ENCODE measurements around the gene MARK3. TPM values are rescaled to one million over a fixed set of nuclear protein-coding genes. Genes with fewer than 3 reads are reported as not detected.
A peak's percentile ranks its signal among the peaks of the same experiment; 100 is the strongest.

MARK3 gene
- total RNA-seq, 1 donor from 2014 or later: 146 TPM

DNA sequence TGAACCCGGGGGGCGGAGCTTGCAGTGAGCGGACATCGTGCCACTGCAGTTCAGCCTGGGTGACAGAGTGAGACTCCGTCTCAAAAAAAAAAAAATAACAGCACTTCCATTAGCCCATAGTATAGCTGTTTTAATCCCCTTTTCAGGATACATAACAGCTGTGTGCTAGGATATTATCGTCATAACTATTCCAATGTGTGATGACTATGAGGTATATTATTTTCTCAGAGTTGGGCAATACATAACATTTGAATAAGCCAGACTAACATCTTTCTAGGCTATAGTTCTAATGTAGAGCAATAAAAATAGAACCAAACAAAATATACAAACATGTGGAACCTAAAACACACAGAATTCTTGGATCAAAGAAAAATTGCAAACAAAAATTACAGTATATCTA, 57.1 kb downstream of the MARK3 start:
- no peak for DNase-seq

DNA sequence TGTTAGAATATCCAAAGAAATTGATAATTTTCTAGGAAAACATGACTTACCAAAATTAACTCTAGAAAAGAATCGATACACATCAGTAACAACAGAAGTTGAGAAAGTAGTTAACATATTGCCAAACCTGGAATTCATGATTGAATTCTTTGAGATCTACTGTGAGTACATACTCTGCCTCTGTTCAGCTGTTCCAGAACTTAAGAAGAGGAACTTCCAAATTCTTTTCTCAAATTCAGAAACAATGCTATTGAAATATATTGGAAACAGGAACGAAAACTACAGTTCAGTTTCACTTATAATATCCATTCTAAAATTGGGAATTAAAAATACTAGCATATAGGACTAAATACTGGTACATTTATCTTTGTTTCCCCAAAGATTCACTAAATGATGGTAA, 57.9 kb downstream of the MARK3 start:
- no peak for DNase-seq

DNA sequence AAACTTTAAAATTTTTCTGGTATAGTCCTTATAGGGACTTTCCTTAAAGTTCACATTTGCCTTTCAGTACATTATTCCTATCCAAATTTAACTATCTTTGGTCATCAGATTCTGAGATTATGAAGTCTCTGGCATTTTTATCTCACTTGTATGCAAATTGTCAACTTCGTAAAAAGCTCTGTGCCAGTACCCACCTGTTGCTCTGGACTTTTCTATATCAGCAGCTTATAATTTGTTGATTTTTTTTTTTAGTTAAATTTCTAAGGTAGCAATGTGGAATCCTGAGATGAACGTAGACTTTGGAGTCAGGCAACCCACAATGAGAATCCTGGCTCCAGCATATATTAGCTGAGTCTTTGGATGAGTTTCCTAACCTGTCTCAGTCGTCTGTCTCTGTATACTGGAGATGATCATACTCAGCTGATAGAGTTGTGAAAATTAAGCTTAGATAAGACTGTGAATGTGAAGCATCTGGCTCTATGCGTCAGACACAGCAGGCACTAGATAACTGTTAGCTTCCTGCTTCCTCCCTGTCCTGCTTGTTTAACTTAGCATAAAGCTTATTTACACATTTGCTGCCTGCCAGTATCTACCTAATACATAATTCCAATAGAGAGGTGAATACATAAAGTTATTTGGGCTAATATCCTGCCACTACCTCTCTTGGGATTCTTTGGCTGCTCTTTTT, 59.8 kb downstream of the MARK3 start:
- DNase-seq: no peak

DNA sequence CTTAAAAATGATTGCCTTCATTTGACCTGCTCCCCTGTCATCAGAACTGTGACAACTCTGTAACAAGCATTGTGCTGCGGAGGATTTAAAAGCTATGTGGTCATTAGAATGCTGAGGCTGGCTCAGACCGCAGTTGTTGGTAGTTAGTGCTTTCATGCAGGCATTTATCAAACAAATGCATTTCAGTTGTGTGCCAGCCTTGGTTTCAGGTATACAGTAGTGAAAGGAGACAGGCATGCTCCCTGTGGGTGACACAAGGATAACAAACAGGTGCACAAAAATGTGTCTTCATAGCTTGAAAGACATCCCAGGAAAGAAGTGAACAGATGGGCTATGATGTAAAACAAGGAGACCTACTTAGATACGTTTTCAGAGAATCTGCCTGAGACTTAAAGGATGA, 60.6 kb downstream of the MARK3 start:
- peak; percentile 19 for DNase-seq

DNA sequence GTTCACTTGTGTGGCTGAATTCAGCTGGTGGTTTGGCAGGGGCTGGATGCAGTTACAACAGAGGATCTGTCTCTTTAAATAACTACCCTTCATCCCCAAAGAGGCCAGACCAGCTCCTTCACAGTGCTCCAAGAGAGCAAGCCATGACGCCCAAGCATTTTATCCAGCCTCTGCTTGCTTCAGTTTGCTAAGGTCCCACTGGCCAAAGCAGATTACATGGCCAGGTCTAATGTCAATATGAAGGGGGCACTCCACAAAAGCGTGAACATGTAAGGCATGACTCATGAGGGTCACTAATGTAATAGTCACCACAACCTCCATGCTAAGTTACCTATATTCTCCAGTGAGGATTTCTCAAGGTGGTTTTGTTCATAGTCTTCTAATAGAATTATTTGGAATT, 62.9 kb downstream of the MARK3 start:
- no peak for DNase-seq

DNA sequence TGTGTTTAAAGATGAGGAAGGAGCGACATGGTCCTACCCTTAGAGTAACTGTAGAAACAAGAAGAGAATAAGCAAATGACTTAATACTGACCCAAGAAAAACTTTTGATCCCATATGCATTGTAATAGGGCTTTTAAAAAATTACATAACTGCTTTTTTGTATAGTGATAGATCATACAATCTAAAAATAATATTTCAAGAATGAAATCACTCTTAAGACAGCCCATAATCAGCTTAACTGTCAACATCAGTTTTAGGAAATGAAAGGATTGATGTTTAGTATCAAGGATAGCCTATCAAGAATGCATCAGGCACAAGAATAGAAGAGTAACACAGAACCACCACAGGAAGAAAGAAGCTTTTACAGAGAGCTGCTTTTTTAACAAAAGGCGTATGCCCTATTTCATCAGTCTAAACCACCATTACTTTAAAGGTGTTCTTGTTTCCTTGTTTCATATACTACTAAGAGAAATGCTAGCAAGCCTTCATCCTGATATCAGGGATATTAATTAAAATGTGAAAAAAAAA, 64.5 kb downstream of the MARK3 start:
- DNase-seq: no peak

DNA sequence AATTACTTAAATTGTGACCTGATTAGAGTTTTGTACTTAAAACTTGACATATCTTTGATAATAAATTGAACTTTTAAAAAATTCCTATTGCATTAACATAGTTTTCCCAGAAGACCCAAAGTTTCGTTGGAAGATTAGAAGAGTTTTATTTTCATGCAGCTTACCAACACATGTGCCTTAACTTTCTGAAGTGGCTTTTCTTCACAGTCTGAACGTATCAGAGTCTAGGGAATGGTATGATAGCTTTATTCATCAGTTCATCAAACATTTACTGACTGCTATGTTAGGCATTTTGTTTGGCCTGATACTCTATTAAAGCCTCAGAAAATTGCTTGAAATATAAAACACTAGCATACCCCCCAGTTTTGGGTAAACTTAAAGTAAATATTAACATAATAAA, 65.2 kb downstream of the MARK3 start:
- DNase-seq: no peak

DNA sequence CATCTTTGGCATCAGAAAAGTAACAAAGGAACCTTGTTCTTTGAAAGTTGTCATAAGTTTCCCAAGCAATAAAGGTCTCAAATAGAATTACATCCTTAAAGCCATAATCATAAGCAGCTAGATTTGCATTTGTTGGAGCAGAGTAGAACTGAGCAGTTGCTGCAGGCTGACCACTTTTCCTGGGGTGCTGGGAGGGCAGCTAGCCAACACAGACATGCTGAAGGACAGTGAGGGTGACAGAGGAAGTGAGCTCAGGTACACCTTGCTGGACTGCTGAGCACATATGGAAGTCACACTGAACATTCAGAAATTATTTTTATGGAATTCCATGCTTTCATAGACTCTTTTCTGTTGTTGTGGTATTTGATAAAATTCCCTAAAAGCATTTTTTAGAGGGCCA, 66.2 kb downstream of the MARK3 start:
- no peak for DNase-seq

DNA sequence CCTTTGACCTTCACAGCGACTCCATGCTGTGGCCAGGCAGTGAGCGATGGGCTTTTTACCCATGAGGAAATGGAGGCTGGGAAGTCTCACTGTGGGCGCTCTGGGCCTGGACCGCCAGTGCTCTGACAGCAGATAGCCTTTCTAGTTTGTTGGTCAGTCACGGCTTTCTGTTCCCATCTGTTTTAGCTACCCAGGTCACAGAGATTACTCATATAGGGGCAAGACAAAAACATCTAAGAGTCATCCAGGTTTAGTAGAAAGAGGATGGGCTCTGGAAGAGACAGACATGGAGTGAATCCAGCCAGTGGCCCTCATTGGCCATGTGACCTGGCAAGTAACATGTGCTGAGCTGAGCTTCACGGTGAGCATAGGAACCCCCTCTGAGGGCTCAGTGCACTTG, 68.6 kb downstream of the MARK3 start:
- DNase-seq: no peak

DNA sequence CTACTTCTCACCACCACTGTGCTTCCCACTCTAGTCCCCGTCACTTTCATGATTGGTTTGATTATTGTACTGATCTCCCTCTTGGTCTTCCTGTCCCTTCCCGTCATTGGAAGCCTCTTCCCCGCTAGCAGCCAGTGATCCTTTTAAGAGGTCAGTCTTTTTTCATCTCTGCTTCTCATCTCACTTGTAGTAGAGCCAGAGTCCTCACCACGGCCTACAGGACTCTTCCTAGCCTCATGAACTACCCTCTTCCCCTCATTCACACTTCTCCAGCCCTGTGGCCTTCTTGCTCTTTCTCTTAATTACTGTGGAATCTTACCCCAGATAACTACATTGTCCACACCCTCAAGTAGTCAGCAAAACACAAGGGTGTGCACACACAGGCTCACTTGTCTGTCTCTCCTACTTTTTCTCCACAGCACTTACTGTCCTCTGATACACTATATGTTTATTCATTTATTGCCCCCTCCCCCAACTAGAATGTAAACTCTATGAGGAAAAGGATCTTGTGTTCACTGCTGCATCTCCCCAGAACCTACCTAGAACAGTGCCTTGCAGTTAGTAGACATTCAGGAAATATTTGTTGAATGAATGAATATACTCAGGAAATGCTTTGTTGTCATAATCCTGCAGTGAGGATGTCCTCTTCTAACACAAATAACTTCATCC, 71.1 kb downstream of the MARK3 start:
- no peak for DNase-seq

DNA sequence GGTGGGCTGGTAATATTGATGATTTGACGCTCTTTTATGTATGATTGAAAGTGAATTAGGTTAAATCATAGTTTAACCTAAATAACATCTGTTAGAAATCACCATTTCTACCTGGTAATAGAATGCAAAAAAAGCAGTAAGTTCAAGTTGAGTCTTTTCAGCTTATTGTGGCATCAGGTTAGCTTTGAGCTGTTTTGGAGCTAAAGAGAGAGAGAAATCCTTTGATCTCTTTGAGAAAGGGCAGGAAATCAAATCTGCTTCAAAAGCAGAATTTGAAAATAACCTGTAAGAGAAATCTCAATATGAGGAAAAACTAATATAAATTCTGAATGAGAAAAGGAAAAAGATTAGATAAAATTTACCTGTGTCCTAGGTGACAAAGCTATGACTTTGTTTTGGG, 75.2 kb downstream of the MARK3 start:
- DNase-seq: no peak

DNA sequence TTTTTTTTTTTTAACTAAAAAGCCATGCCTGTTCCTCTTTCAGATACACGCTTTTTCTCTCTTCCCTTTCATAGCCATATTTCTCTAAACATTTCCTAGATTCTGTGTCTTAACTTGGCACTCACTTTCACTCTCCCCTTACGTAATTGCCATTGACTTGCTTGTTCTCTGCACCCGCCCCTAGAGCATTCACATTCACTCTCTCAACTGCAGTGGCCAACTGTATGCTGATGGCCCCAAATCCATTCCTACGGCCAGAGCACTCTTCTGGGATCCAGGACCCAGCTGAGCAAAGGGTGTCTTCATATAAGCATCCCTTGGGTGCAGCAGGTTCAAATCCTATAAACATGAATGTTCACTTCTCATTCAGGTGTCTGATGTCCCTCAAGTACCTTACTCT, 77.9 kb downstream of the MARK3 start:
- DNase-seq: no peak

DNA sequence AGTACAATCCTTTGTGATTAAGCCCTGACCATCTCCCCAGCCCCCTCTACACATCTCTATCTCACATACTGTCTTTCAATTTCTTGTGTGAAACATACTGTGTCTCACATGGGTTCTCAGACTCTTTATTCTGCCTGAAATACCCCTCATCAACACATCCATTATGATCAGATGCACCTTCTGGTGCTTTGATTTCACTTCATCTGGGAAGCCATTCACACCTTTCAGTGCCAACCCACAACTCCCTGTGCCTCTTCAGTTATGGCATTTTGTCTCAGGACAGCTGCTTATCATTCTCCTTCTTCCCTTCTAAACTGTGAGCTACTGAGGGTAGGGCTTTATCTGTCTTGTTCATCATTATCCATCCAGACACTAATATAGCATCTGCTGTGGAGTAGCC, 78.6 kb downstream of the MARK3 start:
- DNase-seq: no peak

DNA sequence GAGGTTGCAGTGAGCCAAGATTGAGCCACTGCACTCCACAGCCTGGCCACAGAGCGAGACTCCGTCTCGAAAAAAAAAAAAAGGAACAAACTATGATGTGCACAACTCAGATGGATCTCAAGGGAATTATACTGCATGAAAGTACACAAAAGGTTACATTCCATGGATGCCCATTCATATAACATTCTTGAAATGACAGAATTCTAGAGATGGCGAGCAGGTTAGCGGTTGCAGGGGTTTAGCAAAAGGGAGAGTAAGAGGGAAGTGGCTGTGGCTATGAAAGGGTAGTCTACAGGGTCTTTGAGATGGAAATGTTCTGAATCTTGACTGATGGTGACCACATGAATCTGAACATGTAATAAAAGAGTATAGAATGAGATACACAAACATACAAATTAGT, 87.7 kb downstream of the MARK3 start:
- no peak for DNase-seq

DNA sequence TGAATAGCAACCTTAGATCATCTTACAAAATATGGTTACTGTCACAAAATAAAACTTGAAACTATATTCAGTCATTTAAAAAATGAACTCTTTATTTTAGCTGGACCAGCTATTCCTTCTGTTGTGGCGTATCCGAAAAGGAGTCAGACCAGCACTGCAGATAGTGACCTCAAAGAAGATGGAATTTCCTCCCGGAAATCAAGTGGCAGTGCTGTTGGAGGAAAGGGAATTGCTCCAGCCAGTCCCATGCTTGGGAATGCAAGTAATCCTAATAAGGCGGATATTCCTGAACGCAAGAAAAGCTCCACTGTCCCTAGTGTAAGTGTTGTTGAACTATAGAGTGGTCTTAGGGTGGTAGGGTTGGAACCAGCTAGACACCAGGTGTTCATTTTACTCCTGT, 89.7 kb downstream of the MARK3 start:
- no peak for DNase-seq

DNA sequence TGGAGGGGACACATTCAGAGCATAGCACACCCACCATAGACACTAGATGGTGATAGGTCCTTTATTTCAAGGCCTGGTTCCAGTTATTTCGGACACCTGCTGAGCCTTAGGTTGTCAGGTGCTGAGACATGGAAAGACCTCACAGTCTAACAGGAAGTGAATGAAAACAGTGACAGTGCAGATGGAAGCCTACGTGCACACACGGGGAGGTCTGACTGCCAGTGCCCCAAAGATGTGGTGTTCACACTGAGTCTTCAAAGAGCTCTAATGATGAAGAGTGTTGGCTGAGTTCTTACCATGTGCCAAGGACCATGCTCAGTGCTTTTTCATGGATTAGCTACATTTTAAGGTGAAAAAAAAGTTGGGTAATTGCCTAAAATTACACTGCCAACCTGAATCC, 90.8 kb downstream of the MARK3 start:
- no peak for DNase-seq

DNA sequence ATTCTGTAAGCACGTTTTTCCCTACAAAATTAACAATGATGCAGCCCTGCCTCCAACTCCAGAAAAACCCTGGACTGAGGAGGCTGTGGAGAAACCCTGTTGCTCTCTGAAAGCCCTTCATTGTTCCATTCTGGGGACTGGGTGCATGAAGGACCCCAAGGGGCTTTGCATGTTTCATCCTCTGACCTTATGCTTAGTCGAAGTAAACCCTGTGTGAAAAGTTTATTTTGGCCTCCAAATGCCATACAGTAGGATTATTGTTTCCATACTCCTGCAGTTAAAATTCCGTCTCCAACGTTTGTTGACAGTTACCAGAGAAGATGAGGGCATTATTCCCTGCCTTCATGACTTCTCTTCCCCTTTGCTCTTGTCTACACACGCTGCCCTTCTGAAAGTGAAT, 91.4 kb downstream of the MARK3 start:
- DNase-seq: no peak

DNA sequence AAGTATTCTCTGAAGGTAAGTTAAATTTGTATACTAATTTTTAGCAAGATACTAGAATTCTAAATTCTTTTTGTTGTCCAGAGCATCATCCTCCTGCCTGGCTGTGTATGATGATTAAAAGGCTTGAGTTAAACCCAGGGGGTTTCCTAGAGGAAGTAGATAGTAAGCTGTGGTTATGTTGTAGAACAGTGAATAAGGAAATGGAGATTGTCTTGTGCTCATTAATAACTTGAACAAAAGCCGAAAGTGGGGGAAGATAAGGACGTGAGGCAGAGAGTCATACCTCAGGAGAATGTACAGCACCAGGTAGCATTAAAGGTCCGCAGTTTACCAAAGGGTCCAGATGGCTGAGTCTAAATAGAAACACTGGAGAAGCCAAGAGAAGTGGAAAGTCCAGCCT, 95.4 kb downstream of the MARK3 start:
- no peak for DNase-seq

DNA sequence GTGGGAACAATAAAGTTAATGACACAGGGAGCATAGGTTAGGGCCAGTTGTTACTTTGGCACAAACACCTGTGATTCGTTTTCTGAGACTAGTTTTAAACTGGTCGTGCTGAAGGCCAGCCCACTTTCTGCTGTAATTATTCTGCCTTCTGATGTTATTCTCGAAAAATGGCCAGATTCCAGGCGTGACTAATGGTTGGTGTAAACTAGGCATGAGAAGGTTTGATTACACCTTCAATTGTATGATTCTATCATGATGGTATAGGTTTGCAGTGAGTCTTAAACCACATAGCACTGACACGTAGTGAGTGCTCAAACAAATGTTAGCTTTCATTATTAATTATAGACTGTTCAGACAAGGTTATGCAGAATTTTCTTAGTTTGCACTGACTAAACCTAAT, 98.4 kb downstream of the MARK3 start:
- no peak for DNase-seq

DNA sequence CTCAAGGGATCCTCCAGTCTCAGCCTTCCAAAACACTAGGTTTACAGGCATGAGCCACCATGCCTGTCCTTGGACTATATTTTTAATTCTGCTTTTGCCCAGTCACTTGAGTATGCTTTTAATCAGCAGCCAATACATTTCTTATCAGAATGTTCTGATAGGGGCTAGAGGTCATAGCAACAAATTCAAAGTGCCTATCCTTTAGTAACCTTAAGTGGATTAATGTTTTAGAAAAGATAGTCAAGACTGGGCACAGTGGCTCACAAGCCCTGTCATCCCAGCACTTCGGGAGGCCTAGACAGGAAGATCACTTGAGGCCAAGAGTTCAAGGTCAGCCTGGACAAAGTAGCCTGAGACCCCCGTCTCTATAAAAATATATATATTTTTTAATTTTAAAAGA, 100.3 kb downstream of the MARK3 start:
- no peak for DNase-seq

DNA sequence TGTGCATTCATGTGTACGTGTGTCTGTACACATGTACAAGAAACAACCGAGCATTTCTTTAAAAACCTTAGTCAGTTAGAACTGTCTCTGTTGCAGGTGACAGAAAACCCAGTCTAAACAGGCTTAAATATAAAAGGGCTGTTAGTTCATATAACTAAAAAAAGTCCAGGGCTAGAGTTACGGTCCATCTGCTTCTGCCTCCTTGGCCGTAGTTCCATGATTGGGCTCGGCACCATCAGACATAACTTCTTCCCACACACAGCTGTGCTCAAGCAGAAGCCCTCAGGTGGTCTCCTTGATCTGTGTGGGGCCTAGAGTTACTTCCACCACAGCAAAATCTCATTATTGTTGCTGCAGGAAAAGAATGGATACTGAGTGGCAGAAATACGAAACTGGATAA, 102.9 kb downstream of the MARK3 start:
- DNase-seq: no peak

DNA sequence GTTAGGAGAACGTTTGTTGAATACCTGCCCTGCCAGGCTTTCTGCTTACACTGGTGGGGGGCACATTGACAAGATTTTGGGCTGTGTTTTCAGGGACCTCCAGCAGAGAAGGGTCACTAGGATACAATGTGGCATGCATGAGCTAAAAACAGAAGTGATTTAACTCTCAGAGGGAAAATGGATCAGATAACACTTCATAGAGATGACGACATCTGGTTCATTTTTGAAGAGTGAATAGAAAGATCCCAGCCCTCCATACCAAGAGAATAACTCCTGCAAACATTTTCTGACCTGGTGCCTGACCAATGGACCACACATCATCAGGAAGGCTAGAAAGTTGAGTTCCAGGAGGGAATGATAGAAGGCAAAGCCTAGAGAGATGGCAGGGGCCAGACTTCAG, 103.7 kb downstream of the MARK3 start:
- DNase-seq: no peak

DNA sequence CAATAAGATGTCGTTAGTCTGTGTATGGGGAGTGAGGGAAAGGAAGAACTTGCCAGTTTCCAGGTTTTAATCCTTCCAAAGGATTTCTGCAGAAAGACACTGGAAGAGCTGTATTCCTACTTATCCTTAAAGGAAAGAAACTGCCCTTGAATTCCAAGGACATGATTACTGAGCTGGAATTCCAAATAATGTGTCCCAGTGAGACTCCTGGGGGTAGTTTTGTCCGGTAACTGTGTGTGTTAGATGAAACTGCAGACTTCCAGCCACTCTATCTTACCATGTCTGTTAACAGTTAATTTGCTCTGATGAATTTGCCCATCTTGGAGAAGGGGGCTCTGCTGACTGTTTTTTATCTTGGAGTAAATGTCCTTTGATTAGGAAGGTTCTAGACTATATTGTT, 104.4 kb downstream of the MARK3 start:
- DNase-seq: no peak

DNA sequence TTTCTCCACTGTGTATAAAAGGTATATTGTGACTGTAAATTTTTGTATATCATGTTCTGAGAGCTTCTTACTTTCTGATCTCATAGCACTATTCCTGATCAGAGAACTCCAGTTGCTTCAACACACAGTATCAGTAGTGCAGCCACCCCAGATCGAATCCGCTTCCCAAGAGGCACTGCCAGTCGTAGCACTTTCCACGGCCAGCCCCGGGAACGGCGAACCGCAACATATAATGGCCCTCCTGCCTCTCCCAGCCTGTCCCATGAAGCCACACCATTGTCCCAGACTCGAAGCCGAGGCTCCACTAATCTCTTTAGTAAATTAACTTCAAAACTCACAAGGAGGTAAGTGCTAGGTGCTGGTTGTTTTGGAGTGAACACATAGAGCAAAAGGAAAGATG, 106.5 kb downstream of the MARK3 start:
- DNase-seq: no peak

Data from occipital lobe (tissue), 2 donors.